Peyer's patch (tissue), 4 donors: ENCODE measurements around the gene ELMO1.

Source experiments
- POLR2A ChIP-seq, 2 donors: fragments of 450-650 bp; IDR thresholded peaks; one replicate each; pipeline ENCODE4 v1.5.1; 2017; ENCODE audit warnings: antibody characterized with exemption in 2 of 2, mild to moderate bottlenecking in 2 of 2, moderate library complexity in 2 of 2
- TF ChIP-seq, protein P1 (sequence below), 6 experiments: fragments of 450-650 bp in 4 of 6; fragments of 200-600 bp in 2 of 6; sonication (generic) in 1 of 6; IDR thresholded peaks; one replicate each; pipeline ENCODE4 v1.5.1; 2017 to 2019; ENCODE audit warnings: antibody characterized with exemption in 6 of 6, mild to moderate bottlenecking in 3 of 6, moderate library complexity in 1 of 6

DNA sequence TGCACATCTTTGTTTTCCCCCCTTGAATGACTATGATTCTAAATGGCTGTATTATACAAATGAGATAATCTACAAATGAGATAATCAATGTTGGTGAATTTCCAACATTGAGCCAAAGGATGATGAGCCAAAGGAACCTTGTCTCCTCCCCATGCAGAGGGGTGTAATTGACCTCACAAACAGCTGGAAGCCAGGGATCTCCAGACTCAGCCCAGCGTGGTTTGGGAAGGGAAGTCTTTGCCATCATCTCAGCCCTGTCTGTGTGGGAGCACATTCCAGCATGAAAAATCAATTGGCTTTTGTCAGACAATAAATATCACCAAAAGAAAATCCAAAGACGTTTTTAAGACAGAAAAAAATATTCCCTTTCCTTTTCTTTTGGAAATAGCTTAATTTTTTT is 452.9 kb downstream of the ELMO1 start:
- TF ChIP-seq, protein P1, sequence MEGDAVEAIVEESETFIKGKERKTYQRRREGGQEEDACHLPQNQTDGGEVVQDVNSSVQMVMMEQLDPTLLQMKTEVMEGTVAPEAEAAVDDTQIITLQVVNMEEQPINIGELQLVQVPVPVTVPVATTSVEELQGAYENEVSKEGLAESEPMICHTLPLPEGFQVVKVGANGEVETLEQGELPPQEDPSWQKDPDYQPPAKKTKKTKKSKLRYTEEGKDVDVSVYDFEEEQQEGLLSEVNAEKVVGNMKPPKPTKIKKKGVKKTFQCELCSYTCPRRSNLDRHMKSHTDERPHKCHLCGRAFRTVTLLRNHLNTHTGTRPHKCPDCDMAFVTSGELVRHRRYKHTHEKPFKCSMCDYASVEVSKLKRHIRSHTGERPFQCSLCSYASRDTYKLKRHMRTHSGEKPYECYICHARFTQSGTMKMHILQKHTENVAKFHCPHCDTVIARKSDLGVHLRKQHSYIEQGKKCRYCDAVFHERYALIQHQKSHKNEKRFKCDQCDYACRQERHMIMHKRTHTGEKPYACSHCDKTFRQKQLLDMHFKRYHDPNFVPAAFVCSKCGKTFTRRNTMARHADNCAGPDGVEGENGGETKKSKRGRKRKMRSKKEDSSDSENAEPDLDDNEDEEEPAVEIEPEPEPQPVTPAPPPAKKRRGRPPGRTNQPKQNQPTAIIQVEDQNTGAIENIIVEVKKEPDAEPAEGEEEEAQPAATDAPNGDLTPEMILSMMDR (IDR thresholded peaks at IDR 0.05) = no peak
- TF ChIP-seq POLR2A (IDR thresholded peaks at IDR 0.05) = no peak
